ENCODE measurements around the gene NPPC.

NPPC gene

GRCh38 chr2:231930593-231931281, 4.5 kb upstream of the NPPC start:
- TF ChIP-seq CTCF (conservative IDR thresholded peaks at IDR 0.05), result no peak
- no peak for TF ChIP-seq ZFX (IDR thresholded peaks at IDR 0.05)
- H3K27ac ChIP-seq, result no peak overlapping the region

- no peak overlapping the region for H3K27ac ChIP-seq
- peak; percentile 51 for TF ChIP-seq CTCF (conservative IDR thresholded peaks at IDR 0.05)
- no peak for TF ChIP-seq ZFX (IDR thresholded peaks at IDR 0.05)
Observed at GRCh38 chr2:231929961-231930592, 3.9 kb upstream of the NPPC start.

DNA sequence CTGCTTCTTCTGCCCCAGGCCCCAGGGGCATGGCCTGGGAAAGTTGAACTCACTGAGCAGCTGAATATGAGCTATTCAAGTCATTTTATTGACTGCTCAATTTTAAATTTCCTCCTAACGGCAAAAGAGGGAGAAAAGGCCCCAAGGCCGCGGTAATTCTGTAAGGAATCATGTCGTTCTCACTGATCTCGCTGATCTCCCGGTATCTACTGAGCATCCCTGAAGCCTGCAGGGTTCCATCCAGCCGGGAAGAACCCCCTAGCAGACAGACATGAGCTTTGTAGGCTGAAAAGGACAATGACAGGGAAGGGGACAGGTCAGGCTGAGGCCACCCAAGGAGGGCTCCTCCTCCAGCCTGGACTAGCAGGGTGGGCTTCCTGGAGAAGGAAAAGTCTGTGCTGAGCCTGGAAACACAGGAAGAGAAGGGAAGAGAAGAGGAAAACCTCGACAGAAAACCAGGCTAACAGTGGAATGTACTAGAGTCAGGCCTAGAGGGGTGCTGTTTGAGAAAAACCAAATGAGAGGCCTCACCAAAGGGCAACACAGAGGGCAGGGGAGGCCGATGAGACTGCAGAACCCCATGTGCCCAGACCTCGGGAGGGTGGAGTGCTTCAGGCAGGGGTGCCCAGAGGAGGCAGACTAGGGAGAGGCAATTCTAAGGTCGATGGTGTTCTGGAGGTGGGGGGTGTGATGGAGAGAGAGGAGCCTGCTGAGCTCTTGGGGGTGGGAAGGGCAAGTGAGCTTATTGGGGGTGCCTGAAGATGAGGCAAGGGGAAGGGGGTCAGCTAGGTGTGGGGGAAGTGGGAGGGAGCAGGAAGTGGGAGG, 2.9 kb upstream of the NPPC start:
- H3K27ac ChIP-seq, result no peak overlapping the region
- no peak for TF ChIP-seq ZFX (IDR thresholded peaks at IDR 0.05)
- TF ChIP-seq CTCF (conservative IDR thresholded peaks at IDR 0.05), result no peak

- no peak; the same call in 1 of the 2 replicates for TF ChIP-seq CTCF (conservative IDR thresholded peaks at IDR 0.05)
- no peak for TF ChIP-seq ZFX (IDR thresholded peaks at IDR 0.05)
- H3K27ac ChIP-seq, result no peak overlapping the region
Observed at GRCh38 chr2:231928481-231928880, 2.3 kb upstream of the NPPC start.

- H3K27ac ChIP-seq, result no peak overlapping the region
- TF ChIP-seq CTCF (conservative IDR thresholded peaks at IDR 0.05), result no peak
- TF ChIP-seq ZFX (IDR thresholded peaks at IDR 0.05), result no peak
Observed at GRCh38 chr2:231927566-231927890, 1.3 kb upstream of the NPPC start.

DNA sequence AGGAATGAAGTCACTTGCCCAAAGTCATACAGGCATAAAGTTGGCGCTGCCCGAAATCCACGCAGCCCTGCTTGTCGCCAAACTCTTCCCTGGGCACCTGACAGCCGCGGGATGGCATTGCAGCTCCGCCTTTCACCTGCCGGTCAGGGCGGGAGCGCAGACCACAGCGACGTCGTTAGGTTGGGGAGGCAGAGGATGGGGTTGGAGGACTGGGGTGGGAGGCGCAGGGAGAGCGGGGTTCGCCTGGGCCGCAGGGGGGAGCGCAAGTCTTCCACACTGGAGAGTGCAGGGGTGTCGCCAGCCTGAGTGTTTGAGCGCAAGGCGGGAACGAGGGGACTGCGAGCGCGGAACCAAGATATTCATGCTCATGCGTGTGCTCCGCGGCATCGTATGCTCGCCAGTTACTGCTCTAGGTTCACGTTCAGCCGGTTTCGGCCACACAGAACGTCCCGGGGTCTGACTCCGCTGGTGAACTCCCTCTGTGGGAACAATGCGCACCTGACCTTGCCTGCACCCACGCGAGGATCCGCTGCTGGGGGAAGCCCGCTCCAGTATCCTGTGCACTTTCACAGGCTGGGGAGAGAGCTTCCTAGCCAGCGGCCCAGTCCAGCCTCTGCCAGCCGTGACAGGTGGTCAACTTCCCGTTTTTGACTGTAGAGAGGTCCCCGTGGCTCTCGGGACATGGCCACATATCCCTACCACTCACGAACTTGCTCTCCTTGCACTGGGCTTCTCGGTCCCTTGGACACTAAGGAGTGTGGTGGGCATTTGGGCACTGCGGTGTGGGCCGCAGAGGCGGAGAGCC, 767 bp upstream of the NPPC start:
- TF ChIP-seq ZFX (IDR thresholded peaks at IDR 0.05) (no peak), CTCF (conservative IDR thresholded peaks at IDR 0.05) (peak; percentile 26)
- H3K27ac ChIP-seq, result peak overlapping the region; percentile 31; the same call in 1 of the 2 replicates

Data from C4-2B (cell line).